Measurements from ENCODE around the gene LAMB4.

DNA sequence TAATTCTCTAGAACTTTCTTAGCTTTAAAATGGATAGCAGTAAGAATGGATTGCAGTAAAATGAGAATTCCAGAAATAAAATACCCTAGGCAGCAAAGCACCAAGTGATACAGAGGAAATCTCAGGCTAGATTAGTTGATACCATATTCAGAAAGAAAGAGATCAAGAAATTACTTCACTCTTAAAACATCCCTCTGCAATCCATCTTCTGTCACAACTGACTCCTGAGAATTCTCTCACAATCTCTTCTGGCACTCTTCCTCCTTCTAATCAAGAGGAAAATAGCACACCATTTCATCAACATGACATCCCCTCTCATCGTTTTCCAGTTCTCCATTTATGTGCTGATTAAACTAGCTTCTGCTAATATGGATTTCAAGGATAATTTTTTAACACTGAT is 85.0 kb downstream of the LAMB4 start:
- TF ChIP-seq, protein P1, sequence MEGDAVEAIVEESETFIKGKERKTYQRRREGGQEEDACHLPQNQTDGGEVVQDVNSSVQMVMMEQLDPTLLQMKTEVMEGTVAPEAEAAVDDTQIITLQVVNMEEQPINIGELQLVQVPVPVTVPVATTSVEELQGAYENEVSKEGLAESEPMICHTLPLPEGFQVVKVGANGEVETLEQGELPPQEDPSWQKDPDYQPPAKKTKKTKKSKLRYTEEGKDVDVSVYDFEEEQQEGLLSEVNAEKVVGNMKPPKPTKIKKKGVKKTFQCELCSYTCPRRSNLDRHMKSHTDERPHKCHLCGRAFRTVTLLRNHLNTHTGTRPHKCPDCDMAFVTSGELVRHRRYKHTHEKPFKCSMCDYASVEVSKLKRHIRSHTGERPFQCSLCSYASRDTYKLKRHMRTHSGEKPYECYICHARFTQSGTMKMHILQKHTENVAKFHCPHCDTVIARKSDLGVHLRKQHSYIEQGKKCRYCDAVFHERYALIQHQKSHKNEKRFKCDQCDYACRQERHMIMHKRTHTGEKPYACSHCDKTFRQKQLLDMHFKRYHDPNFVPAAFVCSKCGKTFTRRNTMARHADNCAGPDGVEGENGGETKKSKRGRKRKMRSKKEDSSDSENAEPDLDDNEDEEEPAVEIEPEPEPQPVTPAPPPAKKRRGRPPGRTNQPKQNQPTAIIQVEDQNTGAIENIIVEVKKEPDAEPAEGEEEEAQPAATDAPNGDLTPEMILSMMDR (conservative IDR thresholded peaks at IDR 0.05; ENCODE audit: low read depth in 2 of 2), result no peak
- TF ChIP-seq EZH2 (IDR thresholded peaks at IDR 0.05; ENCODE audit: low read depth, unreplicated experiment) (no peak), POLR2AphosphoS5 (IDR thresholded peaks at IDR 0.05; ENCODE audit: low read depth) (no peak), EZH2phosphoT487 (IDR thresholded peaks at IDR 0.05; ENCODE audit: unreplicated experiment) (no peak)
- TF ChIP-seq, protein P2, sequence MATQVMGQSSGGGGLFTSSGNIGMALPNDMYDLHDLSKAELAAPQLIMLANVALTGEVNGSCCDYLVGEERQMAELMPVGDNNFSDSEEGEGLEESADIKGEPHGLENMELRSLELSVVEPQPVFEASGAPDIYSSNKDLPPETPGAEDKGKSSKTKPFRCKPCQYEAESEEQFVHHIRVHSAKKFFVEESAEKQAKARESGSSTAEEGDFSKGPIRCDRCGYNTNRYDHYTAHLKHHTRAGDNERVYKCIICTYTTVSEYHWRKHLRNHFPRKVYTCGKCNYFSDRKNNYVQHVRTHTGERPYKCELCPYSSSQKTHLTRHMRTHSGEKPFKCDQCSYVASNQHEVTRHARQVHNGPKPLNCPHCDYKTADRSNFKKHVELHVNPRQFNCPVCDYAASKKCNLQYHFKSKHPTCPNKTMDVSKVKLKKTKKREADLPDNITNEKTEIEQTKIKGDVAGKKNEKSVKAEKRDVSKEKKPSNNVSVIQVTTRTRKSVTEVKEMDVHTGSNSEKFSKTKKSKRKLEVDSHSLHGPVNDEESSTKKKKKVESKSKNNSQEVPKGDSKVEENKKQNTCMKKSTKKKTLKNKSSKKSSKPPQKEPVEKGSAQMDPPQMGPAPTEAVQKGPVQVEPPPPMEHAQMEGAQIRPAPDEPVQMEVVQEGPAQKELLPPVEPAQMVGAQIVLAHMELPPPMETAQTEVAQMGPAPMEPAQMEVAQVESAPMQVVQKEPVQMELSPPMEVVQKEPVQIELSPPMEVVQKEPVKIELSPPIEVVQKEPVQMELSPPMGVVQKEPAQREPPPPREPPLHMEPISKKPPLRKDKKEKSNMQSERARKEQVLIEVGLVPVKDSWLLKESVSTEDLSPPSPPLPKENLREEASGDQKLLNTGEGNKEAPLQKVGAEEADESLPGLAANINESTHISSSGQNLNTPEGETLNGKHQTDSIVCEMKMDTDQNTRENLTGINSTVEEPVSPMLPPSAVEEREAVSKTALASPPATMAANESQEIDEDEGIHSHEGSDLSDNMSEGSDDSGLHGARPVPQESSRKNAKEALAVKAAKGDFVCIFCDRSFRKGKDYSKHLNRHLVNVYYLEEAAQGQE (IDR thresholded peaks at IDR 0.05; ENCODE audit: unreplicated experiment), result no peak
- TF ChIP-seq, protein P3, sequence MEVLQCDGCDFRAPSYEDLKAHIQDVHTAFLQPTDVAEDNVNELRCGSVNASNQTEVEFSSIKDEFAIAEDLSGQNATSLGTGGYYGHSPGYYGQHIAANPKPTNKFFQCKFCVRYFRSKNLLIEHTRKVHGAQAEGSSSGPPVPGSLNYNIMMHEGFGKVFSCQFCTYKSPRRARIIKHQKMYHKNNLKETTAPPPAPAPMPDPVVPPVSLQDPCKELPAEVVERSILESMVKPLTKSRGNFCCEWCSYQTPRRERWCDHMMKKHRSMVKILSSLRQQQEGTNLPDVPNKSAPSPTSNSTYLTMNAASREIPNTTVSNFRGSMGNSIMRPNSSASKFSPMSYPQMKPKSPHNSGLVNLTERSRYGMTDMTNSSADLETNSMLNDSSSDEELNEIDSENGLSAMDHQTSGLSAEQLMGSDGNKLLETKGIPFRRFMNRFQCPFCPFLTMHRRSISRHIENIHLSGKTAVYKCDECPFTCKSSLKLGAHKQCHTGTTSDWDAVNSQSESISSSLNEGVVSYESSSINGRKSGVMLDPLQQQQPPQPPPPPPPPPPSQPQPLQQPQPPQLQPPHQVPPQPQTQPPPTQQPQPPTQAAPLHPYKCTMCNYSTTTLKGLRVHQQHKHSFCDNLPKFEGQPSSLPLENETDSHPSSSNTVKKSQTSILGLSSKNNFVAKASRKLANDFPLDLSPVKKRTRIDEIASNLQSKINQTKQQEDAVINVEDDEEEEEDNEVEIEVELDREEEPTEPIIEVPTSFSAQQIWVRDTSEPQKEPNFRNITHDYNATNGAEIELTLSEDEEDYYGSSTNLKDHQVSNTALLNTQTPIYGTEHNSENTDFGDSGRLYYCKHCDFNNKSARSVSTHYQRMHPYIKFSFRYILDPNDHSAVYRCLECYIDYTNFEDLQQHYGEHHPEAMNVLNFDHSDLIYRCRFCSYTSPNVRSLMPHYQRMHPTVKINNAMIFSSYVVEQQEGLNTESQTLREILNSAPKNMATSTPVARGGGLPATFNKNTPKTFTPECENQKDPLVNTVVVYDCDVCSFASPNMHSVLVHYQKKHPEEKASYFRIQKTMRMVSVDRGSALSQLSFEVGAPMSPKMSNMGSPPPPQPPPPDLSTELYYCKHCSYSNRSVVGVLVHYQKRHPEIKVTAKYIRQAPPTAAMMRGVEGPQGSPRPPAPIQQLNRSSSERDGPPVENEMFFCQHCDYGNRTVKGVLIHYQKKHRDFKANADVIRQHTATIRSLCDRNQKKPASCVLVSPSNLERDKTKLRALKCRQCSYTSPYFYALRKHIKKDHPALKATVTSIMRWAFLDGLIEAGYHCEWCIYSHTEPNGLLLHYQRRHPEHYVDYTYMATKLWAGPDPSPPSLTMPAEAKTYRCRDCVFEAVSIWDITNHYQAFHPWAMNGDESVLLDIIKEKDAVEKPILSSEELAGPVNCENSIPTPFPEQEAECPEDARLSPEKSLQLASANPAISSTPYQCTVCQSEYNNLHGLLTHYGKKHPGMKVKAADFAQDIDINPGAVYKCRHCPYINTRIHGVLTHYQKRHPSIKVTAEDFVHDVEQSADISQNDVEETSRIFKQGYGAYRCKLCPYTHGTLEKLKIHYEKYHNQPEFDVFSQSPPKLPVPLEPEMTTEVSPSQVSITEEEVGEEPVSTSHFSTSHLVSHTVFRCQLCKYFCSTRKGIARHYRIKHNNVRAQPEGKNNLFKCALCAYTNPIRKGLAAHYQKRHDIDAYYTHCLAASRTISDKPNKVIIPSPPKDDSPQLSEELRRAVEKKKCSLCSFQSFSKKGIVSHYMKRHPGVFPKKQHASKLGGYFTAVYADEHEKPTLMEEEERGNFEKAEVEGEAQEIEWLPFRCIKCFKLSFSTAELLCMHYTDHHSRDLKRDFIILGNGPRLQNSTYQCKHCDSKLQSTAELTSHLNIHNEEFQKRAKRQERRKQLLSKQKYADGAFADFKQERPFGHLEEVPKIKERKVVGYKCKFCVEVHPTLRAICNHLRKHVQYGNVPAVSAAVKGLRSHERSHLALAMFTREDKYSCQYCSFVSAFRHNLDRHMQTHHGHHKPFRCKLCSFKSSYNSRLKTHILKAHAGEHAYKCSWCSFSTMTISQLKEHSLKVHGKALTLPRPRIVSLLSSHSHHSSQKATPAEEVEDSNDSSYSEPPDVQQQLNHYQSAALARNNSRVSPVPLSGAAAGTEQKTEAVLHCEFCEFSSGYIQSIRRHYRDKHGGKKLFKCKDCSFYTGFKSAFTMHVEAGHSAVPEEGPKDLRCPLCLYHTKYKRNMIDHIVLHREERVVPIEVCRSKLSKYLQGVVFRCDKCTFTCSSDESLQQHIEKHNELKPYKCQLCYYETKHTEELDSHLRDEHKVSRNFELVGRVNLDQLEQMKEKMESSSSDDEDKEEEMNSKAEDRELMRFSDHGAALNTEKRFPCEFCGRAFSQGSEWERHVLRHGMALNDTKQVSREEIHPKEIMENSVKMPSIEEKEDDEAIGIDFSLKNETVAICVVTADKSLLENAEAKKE (CRISPR knock-in tag; IDR thresholded peaks at IDR 0.05), result no peak
- TF ChIP-seq, protein P4, sequence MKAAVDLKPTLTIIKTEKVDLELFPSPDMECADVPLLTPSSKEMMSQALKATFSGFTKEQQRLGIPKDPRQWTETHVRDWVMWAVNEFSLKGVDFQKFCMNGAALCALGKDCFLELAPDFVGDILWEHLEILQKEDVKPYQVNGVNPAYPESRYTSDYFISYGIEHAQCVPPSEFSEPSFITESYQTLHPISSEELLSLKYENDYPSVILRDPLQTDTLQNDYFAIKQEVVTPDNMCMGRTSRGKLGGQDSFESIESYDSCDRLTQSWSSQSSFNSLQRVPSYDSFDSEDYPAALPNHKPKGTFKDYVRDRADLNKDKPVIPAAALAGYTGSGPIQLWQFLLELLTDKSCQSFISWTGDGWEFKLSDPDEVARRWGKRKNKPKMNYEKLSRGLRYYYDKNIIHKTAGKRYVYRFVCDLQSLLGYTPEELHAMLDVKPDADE (IDR thresholded peaks at IDR 0.05), result no peak

Measured in GM23338 (cell line).